GM04503 (cell line): ENCODE results near the gene MRM1.
"Not testable (repeated sequence)": the region's sequence is repeated elsewhere in the genome, so short reads cannot be mapped to it uniquely, and the experiment has no call there.

Experiments used
- DNase-seq: peaks from one replicate; pipeline ENCODE4 v3.0.0-alpha.2; 2012; ENCODE audit warnings: low read depth

The MRM1 gene

GRCh38 chr17:36600936-36601302, 464 bp upstream of the MRM1 start:
- no peak for DNase-seq

DNA sequence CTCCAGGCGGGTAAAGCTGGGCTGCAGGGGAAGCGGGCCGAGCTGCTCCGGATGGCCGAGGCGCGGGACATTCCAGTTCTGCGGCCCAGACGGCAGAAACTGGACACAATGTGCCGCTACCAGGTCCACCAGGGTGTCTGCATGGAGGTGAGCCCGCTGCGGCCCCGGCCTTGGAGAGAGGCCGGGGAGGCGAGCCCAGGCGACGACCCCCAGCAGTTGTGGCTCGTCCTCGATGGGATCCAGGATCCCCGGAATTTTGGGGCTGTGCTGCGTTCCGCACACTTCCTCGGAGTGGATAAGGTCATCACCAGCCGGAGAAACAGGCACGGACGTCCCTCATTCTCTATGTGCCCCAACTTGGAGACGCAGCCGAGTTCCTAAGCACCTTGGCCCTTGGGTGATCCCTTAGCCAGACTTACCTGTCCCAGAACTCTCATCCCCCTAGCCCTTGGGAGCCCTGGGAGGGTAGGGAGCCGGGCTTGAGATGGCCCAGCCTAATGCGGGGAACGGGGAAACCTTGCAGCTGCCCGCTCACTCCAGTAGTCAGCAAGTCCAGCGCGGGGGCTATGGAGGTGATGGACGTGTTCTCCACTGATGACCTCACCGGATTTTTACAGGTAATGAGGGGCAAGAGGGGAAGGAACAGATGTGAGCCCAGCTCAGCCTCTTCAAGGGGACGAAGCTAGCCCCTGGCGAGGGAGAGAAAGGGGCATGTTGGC, 806 bp downstream of the MRM1 start:
- DNase-seq: no peak

DNA sequence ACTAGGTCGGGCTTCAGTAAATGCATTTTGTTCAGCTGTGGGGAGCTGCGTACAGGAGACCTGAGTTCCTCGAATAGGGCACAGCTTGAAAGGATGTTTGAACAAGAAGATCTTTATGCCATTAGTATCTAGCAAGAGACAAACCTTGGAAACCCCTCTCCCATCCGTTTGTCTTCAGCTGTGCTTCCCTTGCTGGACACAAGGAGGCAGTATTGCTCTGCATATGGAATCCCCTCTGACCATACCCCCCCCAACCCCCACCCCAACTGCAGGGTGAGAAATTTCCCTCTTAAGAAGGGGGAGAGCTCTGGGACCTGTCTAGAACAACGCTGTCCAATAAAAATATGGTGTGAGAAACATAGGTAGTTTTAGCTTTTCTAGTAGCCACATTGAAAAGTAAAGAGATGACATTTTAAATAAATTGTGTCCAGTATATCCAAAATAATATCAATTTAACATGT, 1.6 kb downstream of the MRM1 start:
- no peak for DNase-seq

DNA sequence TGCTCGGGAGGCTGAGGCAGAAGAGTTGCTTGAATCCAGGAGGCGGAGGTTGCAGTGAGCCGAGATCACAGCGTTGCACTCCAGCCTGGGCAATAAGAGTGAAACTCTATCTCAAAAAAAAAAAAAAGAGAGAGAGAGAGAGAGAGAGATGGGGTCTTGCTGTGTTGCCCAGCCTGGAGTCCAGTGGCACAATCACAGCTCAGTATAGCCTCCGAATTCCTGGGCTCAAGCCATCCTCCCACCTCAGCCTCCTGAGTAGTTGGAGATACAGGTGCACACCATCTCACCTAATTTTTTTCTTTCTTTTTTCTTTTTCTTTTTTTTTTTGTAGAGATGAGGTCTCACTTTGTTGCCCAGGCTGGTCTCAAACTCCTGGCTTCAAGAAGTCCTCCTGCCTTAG, 3.6 kb downstream of the MRM1 start:
- not testable (repeated sequence) for DNase-seq

DNA sequence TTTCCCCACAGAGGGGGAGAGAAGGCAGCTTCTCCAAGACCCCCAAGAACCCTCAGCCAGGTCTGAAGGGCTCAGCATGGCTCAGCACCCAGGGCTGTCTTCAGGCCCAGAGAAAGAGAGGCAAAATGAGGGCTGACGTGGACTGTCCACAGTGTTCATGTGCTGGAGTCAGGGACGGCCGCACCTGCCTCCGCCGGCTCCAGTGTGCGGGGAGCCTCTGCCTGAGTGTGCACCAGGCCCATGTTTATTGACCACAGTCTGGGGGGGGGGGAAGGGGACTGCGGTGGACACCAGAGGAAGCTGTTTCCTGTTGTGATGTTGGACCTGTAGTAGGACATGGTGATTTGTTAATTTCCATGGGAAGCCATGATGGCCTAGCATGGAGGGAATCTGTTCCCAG, 6.9 kb downstream of the MRM1 start:
- DNase-seq: no peak

DNA sequence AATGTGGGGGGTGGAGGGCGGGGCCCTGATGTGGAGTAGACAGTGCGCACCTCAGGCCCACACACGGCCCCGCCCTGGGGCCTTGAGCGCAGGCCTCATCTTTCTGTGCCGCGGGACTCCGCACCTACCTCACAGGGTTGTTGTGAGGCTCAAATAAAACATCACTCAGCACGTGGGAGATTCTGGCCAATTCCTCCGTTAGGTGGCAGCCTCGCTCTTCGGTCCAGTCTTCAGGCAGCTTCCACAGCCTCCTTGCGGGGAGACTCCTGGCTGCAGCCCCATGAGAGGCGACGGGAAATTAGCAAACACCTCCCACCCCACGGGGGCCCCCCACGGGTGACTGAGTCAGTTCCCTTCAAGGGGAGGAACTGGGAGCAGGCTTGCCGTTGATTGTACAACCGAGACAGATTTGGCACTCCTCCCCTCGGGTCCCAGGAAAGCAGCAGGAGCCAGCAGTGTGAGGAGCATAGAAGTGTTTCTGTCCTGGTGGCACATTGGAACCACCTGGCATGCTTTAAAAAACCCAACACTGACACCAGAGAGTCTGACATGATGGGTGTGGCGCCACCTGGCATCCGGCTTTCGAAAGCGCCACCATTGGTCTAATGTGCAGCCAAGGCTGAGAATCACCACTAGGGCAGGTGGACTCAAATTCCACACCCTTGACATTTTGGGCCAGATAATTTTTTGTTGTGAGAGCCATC, 7.6 kb downstream of the MRM1 start:
- no peak for DNase-seq

DNA sequence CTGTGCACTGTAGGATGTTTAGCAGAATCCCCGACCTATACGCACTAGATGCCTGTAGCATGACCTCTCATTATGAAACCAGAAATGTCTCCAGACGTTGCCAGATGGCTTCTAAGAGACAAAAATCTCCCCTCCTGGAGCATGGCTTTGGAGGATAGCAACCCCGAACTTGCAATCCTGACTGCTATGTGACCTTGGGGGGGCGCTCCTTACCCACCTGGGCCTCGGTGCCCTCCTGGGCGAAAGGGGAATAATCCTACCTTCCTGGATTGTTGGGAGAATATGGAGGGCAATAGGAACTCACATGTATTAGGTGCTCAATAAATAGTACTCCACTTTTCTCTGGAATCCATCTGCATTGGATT, 8.1 kb downstream of the MRM1 start:
- DNase-seq: no peak

- DNase-seq: no peak
These were observed 9.1 kb downstream of the MRM1 start for GRCh38 chr17:36610474-36610873.

DNA sequence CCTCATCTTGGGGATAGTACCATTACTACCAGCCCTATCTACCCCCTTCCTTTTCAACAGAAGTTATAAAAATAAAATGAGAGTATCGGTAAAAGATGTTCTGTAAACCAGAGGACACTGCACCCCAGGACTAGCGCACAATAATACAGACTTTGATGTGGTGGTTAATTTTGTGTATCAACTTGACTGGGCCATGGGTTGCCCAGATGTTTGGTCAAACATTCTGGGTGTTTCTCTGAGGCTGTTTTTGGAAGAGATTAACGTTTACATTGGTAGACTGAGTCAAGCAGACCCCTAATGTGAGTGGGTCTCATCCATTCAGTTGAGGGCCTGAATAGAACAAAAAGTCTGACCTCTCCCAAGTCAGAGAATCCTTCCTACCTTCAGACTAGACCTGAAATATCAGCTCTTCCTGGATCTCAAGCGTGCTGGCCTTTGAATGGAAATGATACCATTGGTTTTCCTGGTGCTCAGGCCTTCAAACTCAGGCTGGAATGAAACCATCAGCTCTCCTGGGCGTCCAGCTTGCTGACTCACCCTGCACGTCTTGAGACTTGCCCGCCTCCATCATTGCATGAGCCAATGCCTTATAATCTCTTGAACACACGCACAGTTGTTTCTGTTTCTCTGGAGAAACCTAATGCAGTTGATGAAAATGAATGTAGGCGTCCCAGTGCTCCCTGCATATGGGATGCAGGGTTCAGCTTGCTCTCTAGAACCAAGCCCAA, 10.1 kb downstream of the MRM1 start:
- DNase-seq: no peak

DNA sequence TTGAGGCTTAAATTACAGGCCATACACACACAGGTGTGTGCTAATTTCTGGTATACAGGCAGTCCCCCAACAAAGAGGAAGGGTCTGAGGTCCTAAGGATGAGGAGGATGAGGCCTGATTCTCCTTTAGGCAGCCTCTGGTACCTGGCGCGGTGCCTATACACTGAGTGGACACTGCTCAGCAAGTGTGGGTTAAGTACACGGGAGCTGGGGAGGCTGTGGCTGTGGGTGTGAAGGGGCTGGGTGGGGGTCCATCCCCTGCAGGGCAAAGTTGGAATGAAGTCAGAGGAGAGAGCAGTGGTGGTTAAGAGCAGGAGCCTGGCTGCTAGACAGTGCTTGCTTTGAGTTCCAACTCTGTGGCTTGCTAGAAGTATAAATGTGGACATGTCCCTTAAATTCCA, 10.9 kb downstream of the MRM1 start:
- no peak for DNase-seq

DNA sequence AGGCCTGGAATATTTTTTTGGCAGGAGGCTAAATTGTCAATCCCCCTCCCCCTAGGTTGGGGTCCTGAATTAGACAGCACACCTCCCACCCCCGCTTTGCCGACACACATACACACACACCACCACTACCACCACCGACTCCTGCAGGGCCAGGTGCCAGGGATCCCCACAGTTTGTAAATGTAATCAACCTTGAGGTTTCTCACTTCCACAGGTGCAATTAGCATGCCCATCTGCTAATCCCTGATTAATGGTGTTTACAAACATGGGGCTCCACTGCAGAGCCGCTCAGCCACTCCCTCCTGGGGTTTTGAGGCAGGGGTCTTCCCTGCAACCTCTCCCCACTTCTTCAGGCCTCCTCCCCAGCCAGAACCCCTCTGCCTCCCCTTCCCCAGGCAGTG, 11.8 kb downstream of the MRM1 start:
- DNase-seq: no peak

DNA sequence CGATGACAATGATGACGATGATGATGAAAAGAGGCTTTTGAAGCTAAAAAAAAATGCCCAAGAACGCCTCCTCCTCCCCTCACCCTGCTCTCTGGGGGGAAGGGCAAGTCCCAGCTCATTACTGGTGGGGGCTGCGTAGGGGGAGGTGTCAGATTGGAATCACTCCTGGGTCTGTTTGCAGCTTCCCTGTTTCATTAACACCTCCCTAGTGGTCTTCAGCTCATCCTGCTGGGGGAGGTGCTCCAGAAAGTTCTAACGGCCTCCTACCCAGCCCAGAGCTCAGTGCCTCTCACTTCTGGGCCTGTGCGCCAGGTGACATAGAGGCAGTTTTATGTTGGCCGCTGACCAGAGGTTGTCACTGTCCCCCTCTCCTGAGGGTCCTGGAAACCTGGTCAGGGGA, 12.7 kb downstream of the MRM1 start:
- DNase-seq: no peak

DNA sequence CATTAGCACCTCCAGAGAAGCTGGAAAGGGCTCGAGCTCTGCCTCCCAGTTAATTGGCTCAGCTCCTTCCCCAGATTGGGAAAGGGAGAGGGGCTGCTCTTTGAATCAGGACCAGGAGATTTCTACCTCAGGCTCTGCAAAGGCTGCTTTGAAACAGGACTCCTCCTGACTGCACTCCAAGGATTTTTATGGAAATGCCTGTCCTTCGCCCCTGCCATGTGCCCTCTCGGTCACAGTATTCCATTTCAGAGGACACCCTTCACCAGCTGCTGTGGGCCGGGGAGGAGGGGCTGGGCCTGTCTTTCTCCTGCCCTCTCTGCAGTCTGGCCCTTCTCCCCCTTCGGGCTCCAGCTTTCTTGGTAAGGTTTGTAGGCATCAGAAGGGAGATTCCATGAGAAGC, 13.6 kb downstream of the MRM1 start:
- DNase-seq: no peak

DNA sequence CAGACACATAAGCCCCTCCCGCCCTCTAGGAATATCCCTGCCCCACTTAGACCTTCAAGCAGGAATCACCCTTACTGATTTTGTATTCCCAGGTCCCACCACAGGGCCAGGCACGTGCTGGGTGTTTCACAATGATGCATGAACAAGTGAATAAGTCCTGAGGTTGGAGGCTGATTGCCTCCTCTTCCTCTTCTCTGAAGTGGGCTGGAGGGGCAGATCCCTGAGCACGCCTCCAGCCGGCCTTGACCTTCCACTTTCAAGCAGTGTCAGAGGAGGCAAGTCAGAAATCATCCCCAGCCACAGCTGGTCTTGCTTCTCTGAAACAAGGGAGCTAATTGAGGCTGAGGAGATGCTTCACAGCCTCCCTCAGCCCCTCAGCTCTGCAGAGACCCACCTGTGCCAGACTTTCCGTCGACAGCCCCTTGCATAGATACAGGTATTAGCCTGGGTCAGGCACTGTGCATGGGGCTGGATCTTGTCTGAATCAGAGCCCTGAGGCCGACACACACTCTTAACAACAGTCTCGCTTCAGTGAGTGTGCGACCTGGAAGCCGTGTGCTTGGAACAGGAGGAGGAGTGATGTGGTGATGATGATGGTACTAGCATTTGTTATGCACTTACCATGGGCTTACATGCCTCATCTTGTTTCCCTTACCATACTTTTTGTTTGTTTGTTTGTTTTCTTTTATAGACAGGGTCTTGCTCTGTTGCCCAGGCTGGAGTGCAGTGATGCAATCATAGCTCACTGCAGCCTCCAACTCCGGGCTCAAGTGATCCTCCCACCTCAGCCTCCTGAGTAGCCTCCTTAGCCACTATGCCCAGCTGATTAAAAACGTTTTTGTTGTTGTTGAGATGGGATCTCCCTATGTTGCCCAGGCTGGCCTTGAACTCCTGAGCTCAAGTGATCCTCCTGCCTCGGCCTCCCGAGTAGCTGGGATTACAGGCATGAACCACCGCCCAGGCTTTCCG, 15.0 kb downstream of the MRM1 start:
- no peak for DNase-seq

DNA sequence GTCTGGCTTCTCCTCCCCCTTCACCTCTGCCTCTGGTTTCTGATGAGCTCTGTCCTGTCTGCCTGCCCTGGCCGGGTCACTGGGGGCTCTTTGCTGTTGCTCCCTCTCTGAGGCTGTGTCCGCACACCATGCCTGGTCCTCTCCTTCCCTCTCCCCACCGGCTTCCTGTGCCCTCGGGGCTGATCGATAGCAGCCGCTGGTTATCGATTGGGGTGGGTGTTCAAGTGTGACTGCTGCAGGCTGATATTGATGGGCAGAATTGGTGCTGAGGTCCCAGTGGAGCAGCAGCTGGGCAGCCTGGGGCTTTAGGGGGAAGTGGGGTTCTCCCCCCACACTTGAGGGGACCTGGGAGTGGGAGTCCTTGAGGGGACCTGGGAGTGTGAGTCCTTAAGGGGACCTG, 16.4 kb downstream of the MRM1 start:
- no peak for DNase-seq

DNA sequence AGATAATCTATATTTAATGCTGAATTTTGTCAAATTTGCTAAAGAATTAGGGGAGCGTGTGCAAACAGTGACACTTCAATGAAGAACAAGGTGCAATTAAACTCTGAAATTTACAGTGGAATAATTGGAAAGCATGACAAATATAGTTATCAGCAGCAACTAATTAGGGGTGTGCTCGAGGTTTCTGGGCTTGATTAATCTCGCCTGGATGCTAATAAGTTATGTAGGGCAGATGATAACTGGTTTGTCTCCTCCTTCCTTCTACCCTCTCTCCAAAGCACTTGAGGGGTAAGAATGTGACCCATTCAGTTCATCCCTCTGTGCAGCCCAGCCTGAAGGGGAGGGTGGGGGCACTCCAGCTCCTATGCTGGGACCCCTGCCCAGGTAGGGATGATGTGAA, 21.9 kb downstream of the MRM1 start:
- DNase-seq: no peak

GRCh38 chr17:36625188-36625587, 23.8 kb downstream of the MRM1 start:
- DNase-seq: no peak

DNA sequence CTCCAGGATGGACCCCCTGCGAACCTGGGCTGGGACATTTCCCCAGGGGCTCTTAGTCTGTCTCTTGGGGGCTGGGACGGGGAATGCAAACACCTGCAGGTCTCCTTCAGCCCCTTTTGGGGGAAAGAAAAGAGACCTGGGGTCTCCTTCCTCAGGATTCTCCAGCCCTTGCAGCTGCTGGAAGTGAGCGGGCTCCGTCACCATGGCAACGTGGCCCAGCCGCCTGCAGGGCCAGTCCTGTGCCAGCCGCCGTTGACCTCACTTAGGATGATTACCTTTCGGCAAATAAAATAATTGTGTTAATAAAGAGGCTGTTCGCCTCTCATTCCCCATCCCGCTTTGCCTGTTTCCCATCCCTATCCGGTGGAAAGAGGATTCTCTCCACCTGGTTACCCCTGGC, 25.7 kb downstream of the MRM1 start:
- no peak for DNase-seq

GRCh38 chr17:36628576-36628975, 27.2 kb downstream of the MRM1 start:
- DNase-seq: no peak

- DNase-seq: no peak
These were observed 28.0 kb downstream of the MRM1 start for GRCh38 chr17:36629252-36629847.

DNA sequence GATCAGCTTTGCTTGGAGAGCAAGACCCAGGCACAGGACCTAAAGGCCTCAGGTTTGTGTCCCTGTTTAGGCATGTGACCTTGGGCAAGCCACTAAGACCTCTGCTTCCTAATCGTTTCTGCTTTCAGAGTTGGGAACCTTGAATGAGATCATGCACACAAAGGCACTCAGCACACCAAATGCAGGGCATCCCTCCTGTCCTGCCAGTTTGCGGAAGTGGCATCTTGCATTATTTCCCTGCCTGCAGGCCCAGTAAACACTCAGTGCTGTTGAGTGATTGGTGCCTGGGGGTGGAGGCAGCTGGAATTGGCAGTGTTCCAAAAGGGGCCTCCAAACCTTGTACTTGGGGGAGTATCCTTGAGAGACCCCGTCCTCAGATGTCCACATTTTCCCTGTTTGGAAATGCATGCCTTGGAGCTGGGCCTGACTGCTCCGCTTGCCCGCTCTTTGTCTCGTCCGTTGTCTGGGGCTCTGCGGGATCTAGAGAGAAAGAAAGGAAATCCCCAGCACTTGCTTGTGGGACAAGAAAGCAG, 28.7 kb downstream of the MRM1 start:
- no peak for DNase-seq
